ENCODE results near the gene SARS2. TPM values are rescaled to one million over a fixed set of nuclear protein-coding genes. Genes with fewer than 3 reads are reported as not detected.

Gene SARS2
- total RNA-seq, 4 donors from 2014 or later, result 18.2 to 134 (median 38.4) TPM

DNA sequence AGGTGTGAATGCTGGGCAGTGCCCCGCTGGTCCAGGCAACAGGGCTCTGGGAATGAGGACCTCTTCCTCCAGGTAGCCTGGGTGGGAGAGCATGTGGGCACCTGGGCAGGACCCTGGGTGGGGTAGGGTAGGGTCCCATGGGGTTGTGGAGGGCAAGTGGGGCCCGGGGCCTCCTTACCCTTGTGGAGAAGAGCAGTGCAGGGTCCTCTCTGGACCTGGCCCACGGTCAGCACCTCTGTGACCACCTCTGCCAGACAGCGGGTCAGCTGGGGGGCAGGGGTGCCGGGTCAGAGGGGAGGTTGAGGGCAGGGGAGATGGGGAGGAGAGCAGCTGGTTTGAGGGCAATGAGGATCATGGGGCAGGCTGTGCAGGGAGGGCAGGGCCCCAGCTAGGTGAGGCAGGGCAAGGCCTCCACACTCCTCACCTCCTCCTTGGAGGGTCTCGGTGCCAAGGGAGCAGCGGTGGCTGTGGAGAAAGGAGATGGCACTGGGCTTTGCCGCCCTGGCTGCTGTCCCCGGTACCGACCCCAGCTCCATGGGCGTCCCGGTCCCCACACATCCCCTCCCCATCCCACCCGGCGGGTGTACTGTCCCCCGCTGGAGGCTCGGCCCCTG, 19.1 kb downstream of the SARS2 start:
- no peaks in the 10 kb centered on the region for H3K4me1 ChIP-seq
- H3K27ac ChIP-seq, result no peak overlapping the region
- no peak for DNase-seq
- H3K9me3 ChIP-seq, result no peaks in the 10 kb centered on the region
- TF ChIP-seq CTCF (IDR thresholded peaks at IDR 0.05) (no peak), POLR2A (IDR thresholded peaks at IDR 0.05) (no peak)
- H3K4me3 ChIP-seq, result no peak overlapping the region
- H3K36me3 ChIP-seq, result peaks cover 0 to 15% (median 0%) of the 10 kb centered on the region in 3 donors
- H3K27me3 ChIP-seq, result no peaks in the 10 kb centered on the region

DNA sequence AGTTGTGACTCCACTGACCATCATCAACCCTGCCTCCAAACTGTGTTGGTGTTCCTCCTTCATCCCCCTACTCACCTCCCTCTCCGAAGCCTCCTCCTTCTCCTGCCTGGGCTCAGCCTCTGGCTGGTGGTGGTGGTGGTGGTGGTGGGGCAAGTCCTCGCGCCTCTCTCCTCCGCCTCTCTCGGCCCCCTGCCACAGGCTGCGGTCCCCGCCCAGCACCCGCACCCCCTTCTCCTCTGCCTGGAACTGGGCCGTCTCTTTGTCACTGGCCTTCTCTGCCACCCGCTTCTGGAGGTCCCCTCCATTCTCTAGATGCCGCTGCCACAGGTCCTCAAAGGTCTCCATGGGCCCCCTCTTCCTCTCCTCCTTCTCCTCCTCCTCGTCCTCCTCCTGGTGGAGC, 20.1 kb downstream of the SARS2 start:
- Histone ChIP-seq H3K27ac (no peak overlapping the region), H3K36me3 (peaks cover 0 to 24% (median 0%) of the 10 kb centered on the region in 3 donors)
- DNase-seq, result no peak

DNA sequence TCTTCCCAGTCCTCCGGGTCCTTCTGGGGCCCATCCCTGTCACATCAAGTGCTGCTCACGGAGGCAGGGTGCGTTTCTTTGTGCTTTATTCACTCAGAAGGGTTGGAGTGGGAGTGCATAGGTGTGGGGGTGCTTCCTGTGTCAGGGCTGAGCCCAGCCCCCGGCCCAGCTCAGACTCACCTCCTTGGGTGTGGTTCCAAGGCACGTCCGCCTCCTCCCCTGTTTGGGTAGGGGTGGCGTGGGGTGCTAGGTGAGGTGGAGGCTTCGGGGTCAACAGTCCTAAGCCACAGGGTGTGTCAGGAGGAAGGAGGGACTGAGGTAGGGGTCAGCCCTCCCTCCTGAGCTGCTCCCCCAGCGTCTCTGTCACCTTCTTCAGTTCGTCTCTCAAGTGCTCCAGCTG, 21.7 kb downstream of the SARS2 start:
- no peak for TF ChIP-seq POLR2A (IDR thresholded peaks at IDR 0.05)
- no peak for TF ChIP-seq CTCF (IDR thresholded peaks at IDR 0.05)
- Histone ChIP-seq H3K27me3 (no peaks in the 10 kb centered on the region), H3K27ac (no peak overlapping the region), H3K36me3 (peaks cover 0 to 31% (median 0%) of the 10 kb centered on the region in 3 donors), H3K9me3 (no peaks in the 10 kb centered on the region), H3K4me1 (peaks cover 0 to 10% (median 0%) of the 10 kb centered on the region in 4 donors), H3K4me3 (no peak overlapping the region)
- no peak for DNase-seq

More for the DNA sequence above, 20.1 kb downstream of the SARS2 start:
- Histone ChIP-seq H3K9me3 (no peaks in the 10 kb centered on the region), H3K27me3 (no peaks in the 10 kb centered on the region), H3K4me3 (no peak overlapping the region), H3K4me1 (peaks cover 0 to 2% (median 0%) of the 10 kb centered on the region in 4 donors)
- TF ChIP-seq CTCF (IDR thresholded peaks at IDR 0.05), result no peak

- H3K36me3 ChIP-seq, result peaks cover 0 to 31% (median 0%) of the 10 kb centered on the region in 3 donors
- no peak for TF ChIP-seq CTCF (IDR thresholded peaks at IDR 0.05)
- TF ChIP-seq POLR2A (IDR thresholded peaks at IDR 0.05), result no peak
- no peaks in the 10 kb centered on the region for H3K27me3 ChIP-seq
- H3K4me1 ChIP-seq, result peaks cover 0 to 10% (median 0%) of the 10 kb centered on the region in 4 donors
- H3K4me3 ChIP-seq, result no peak overlapping the region
- H3K27ac ChIP-seq, result no peak overlapping the region
- H3K9me3 ChIP-seq, result no peaks in the 10 kb centered on the region
- DNase-seq, result no peak
Observed at GRCh38 chr19:38907670-38908069, 22.9 kb downstream of the SARS2 start.

- H3K27ac ChIP-seq, result no peak overlapping the region
- DNase-seq, result no peak
- H3K27me3 ChIP-seq, result no peaks in the 10 kb centered on the region
- H3K4me1 ChIP-seq, result peaks cover 0 to 10% (median 0%) of the 10 kb centered on the region in 4 donors
- H3K9me3 ChIP-seq, result no peaks in the 10 kb centered on the region
- H3K36me3 ChIP-seq, result peaks cover 0 to 31% (median 0%) of the 10 kb centered on the region in 3 donors
- H3K4me3 ChIP-seq, result no peak overlapping the region
- no peak for TF ChIP-seq CTCF (IDR thresholded peaks at IDR 0.05)
- TF ChIP-seq POLR2A (IDR thresholded peaks at IDR 0.05), result no peak
Observed at GRCh38 chr19:38907227-38907626, 23.3 kb downstream of the SARS2 start.

Measured in Peyer's patch (tissue), 4 donors.